Lower leg skin (tissue), 3 donors: ENCODE data around the gene TTC8.

Experiments used
- POLR2A ChIP-seq, 2 donors: fragments of 450-650 bp; IDR thresholded peaks; one replicate each; pipeline ENCODE4 v1.6.1; 2016 to 2017; ENCODE audit warnings: antibody characterized with exemption in 2 of 2, mild to moderate bottlenecking in 1 of 2, moderate library complexity in 1 of 2
- TF ChIP-seq, protein P1 (sequence below), 3 donors: fragments of 450-650 bp; IDR thresholded peaks; one replicate each; pipeline ENCODE4 v1.5.1; 2016; ENCODE audit warnings: antibody characterized with exemption in 3 of 3, mild to moderate bottlenecking in 3 of 3, moderate library complexity in 2 of 3

DNA sequence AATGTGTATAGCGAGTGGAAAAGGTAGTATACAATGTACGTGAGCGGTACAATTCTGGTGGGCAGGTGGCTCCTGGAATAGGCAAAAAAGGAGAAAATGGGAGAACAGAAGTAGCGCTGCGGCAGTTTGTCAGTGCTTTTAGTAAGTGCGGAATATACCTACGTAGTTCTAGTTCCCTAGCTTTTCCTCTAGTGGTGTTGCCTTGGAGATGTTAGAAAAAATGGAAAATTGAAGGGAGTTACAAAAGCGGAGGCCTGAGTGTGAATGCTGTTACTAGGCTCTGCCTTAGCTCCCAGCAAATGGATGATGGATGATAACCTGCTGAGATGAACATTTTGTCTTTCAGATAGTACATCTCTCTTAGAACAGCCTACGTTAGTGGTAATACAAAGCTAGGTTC is 1.1 kb downstream of the TTC8 start:
- TF ChIP-seq, protein P1, sequence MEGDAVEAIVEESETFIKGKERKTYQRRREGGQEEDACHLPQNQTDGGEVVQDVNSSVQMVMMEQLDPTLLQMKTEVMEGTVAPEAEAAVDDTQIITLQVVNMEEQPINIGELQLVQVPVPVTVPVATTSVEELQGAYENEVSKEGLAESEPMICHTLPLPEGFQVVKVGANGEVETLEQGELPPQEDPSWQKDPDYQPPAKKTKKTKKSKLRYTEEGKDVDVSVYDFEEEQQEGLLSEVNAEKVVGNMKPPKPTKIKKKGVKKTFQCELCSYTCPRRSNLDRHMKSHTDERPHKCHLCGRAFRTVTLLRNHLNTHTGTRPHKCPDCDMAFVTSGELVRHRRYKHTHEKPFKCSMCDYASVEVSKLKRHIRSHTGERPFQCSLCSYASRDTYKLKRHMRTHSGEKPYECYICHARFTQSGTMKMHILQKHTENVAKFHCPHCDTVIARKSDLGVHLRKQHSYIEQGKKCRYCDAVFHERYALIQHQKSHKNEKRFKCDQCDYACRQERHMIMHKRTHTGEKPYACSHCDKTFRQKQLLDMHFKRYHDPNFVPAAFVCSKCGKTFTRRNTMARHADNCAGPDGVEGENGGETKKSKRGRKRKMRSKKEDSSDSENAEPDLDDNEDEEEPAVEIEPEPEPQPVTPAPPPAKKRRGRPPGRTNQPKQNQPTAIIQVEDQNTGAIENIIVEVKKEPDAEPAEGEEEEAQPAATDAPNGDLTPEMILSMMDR (IDR thresholded peaks at IDR 0.05) = no peak
- no peak for TF ChIP-seq POLR2A (IDR thresholded peaks at IDR 0.05)
